Measurements from ENCODE around the gene TCF7L2.

Gene TCF7L2

DNA sequence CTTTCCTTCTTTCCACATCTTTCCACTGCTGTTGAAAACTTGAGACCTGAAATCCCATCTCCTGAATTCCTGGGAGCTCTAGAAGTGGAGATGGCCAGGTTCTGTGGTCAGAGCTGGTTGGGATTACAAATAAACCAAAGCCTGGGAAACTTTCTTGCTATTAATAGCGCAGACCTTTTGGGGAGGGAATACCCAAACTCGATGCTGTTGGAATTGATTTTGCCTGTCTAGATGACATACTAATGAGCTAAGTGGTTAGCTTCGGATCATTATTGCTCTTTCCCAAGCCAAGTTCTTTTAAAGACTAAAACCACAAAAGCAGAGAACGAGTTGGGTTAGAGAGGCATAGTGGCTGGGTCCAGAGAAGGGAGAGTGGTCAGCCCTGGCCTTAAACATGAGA is 76.6 kb downstream of the TCF7L2 start:
- no peak overlapping the region for H3K4me2 ChIP-seq (ENCODE audit: low read depth, low read length, poor library complexity, severe bottlenecking)
- H4K20me1 ChIP-seq (ENCODE audit: low read depth, low read length) = no peaks in the 10 kb centered on the region
- H3K27ac ChIP-seq (ENCODE audit: low read depth, low read length) = no peak overlapping the region
- H2AFZ ChIP-seq (ENCODE audit: low read depth, low read length, severe bottlenecking) = no peak overlapping the region
- no peaks in the 10 kb centered on the region for H3K9me2 ChIP-seq (replicated peaks; ENCODE audit: insufficient read depth, low read length)
- TF ChIP-seq, protein P1, sequence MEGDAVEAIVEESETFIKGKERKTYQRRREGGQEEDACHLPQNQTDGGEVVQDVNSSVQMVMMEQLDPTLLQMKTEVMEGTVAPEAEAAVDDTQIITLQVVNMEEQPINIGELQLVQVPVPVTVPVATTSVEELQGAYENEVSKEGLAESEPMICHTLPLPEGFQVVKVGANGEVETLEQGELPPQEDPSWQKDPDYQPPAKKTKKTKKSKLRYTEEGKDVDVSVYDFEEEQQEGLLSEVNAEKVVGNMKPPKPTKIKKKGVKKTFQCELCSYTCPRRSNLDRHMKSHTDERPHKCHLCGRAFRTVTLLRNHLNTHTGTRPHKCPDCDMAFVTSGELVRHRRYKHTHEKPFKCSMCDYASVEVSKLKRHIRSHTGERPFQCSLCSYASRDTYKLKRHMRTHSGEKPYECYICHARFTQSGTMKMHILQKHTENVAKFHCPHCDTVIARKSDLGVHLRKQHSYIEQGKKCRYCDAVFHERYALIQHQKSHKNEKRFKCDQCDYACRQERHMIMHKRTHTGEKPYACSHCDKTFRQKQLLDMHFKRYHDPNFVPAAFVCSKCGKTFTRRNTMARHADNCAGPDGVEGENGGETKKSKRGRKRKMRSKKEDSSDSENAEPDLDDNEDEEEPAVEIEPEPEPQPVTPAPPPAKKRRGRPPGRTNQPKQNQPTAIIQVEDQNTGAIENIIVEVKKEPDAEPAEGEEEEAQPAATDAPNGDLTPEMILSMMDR (IDR thresholded peaks at IDR 0.05; ENCODE audit: insufficient read depth, low read length, poor library complexity, severe bottlenecking) = no peak
- TF ChIP-seq EZH2phosphoT487 (conservative IDR thresholded peaks at IDR 0.05; ENCODE audit: low read length) = no peak
- H3K9me3 ChIP-seq (ENCODE audit: insufficient read depth, low read length) = no peaks in the 10 kb centered on the region
- no peaks in the 10 kb centered on the region for H3K79me2 ChIP-seq (ENCODE audit: insufficient read depth, low read length)
- H3F3A ChIP-seq (ENCODE audit: insufficient read depth) = no peaks in the 10 kb centered on the region
- no peaks in the 10 kb centered on the region for H3K27me3 ChIP-seq (ENCODE audit: low read length)
- no peaks in the 10 kb centered on the region for H3K36me3 ChIP-seq (ENCODE audit: low read length)
- H3K9ac ChIP-seq (ENCODE audit: low read length) = no peak overlapping the region
- no peak overlapping the region for H3K4me3 ChIP-seq (ENCODE audit: insufficient read depth, low read length, poor library complexity, severe bottlenecking)

DNA sequence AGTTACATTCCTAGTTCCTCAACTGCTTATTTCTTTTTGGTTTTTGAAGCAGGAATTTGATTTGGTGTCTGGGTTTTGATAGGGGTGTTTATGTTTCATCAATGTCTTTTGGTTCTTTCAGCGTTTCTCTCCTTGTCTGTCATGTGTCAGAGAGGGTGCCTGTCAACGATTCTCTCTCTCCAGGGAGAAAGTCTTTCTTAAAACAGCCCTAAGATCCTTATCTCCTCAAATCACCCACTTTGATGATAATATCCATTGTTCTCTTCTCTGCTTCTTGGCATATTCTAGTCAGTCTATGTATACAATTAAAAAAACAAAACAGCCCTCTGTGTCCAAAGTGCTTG is 77.2 kb downstream of the TCF7L2 start:
- H3K9ac ChIP-seq (ENCODE audit: low read length) = no peak overlapping the region
- no peaks in the 10 kb centered on the region for H3F3A ChIP-seq (ENCODE audit: insufficient read depth)
- no peak overlapping the region for H2AFZ ChIP-seq (ENCODE audit: low read depth, low read length, severe bottlenecking)
- TF ChIP-seq, protein P1 (IDR thresholded peaks at IDR 0.05; ENCODE audit: insufficient read depth, low read length, poor library complexity, severe bottlenecking) = no peak
- TF ChIP-seq EZH2phosphoT487 (conservative IDR thresholded peaks at IDR 0.05; ENCODE audit: low read length) = no peak
- H3K9me3 ChIP-seq (ENCODE audit: insufficient read depth, low read length) = no peaks in the 10 kb centered on the region
- no peaks in the 10 kb centered on the region for H3K27me3 ChIP-seq (ENCODE audit: low read length)
- H3K27ac ChIP-seq (ENCODE audit: low read depth, low read length) = no peak overlapping the region
- no peak overlapping the region for H3K4me3 ChIP-seq (ENCODE audit: insufficient read depth, low read length, poor library complexity, severe bottlenecking)
- H4K20me1 ChIP-seq (ENCODE audit: low read depth, low read length) = no peaks in the 10 kb centered on the region
- no peaks in the 10 kb centered on the region for H3K9me2 ChIP-seq (replicated peaks; ENCODE audit: insufficient read depth, low read length)
- H3K36me3 ChIP-seq (ENCODE audit: low read length) = no peaks in the 10 kb centered on the region
- no peaks in the 10 kb centered on the region for H3K79me2 ChIP-seq (ENCODE audit: insufficient read depth, low read length)
- H3K4me2 ChIP-seq (ENCODE audit: low read depth, low read length, poor library complexity, severe bottlenecking) = no peak overlapping the region

DNA sequence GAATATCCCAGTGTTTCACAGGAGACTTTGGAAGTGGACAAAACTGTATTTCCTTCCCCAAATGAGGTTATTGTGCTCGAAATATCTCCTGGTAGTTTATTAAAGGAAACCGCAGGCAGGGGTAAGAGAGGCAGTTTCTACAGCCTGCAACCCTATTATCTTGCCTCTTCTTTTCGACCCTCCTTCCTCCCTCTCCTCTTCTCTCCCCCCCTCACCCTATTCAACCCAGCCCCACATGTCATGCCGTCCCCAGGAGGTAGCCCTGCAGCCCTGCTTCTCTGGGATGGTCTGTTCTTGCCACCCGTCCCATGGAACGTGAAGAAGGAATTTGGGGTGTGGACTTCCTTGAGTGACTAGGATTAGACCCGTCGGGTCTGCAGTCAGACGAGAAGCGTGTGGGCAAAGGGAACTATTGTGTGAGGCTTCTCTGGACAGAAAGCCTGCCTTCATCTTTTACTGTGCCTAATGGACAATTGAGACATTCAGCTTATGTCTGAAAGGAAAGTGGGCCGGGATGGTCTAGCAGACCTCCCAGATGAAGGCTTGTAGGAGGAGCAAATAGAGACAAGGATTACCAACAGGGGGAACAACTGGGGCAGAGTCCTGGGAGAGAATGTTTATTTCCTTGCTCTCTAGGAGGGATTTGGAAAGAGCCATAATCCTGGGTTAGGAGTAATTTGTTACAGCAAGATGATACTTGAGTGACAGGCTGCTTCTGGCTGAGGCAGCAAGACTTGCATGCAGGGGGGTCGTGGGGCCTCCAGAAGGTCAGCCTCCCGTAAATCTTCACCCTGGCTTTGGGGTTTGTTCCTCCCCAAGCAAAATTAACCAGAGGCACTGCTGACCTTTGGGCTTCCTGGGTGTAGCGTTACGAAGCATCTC is 77.8 kb downstream of the TCF7L2 start:
- TF ChIP-seq EZH2phosphoT487 (conservative IDR thresholded peaks at IDR 0.05; ENCODE audit: low read length) = no peak
- TF ChIP-seq, protein P1 (IDR thresholded peaks at IDR 0.05; ENCODE audit: insufficient read depth, low read length, poor library complexity, severe bottlenecking) = no peak

More for the DNA sequence above, 77.8 kb downstream of the TCF7L2 start:
- Histone ChIP-seq H3K4me2 (ENCODE audit: low read depth, low read length, poor library complexity, severe bottlenecking) (no peak overlapping the region), H3K9me3 (ENCODE audit: insufficient read depth, low read length) (no peaks in the 10 kb centered on the region), H3F3A (ENCODE audit: insufficient read depth) (no peaks in the 10 kb centered on the region), H3K27ac (ENCODE audit: low read depth, low read length) (no peak overlapping the region), H3K79me2 (ENCODE audit: insufficient read depth, low read length) (no peaks in the 10 kb centered on the region), H3K9me2 (replicated peaks; ENCODE audit: insufficient read depth, low read length) (no peaks in the 10 kb centered on the region), H3K36me3 (ENCODE audit: low read length) (no peaks in the 10 kb centered on the region), H4K20me1 (ENCODE audit: low read depth, low read length) (no peaks in the 10 kb centered on the region), H3K4me3 (ENCODE audit: insufficient read depth, low read length, poor library complexity, severe bottlenecking) (no peak overlapping the region), H3K27me3 (ENCODE audit: low read length) (no peaks in the 10 kb centered on the region), H3K9ac (ENCODE audit: low read length) (no peak overlapping the region), H2AFZ (ENCODE audit: low read depth, low read length, severe bottlenecking) (no peak overlapping the region)

All from SU-DHL-6 (cell line).